IMR-90 (cell line): ENCODE results near the gene LTBP1. TPM values are rescaled to one million over a fixed set of nuclear protein-coding genes. Genes with fewer than 3 reads are reported as not detected.

ENCODE experiments used
- ATAC-seq: fragments of 200-7000 bp; cut with Tn5 transposase; 2 replicates; pipeline ENCODE4 v1.9.1; 2020; ENCODE audit warnings: low read depth, mild to moderate bottlenecking, moderate library complexity
- BruUV-seq: library from RNA; stranded (reverse); fragments of 400-500 nt; replicated peaks from 2 replicates; lab custom pipeline; 2021; lab: Mats Ljungman, UMichigan
- CTCF ChIA-PET: fragments of 300-600 bp; formaldehyde crosslinking; extraction: SDS; loops from one replicate; lab custom pipeline; 2021; ENCODE audit warnings: antibody characterized with exemption; lab: Yijun Ruan, JAX
- POLR2A ChIA-PET: fragments of 300-600 bp; sonication (Branson Sonifier 250); formaldehyde crosslinking; loops from one replicate; lab custom pipeline; 2022; ENCODE audit warnings: antibody characterized with exemption; ENCODE audit not compliant: unreplicated experiment; lab: Charles Lee
- DNase-seq: peaks from one replicate; pipeline ENCODE4 v3.0.0; 2013
- H2AFZ ChIP-seq: replicated peaks from 2 replicates; pipeline ENCODE3; 2013; ENCODE audit warnings: low read length, mild to moderate bottlenecking; ENCODE audit not compliant: poor library complexity
- H2AK5ac ChIP-seq: 2 replicates; pipeline ENCODE4 v1.6.1; 2013; ENCODE audit warnings: low read depth, low read length, inconsistent platforms
- H2AK9ac ChIP-seq: replicated peaks from 2 replicates; pipeline ENCODE3; 2013; ENCODE audit warnings: mild to moderate bottlenecking, low read depth, low read length, moderate library complexity; ENCODE audit not compliant: poor library complexity
- H2BK120ac ChIP-seq: 2 replicates; pipeline ENCODE4 v1.6.1; 2013; ENCODE audit warnings: low read depth, low read length, inconsistent platforms
- H2BK15ac ChIP-seq: 3 replicates; pipeline ENCODE4 v1.6.1; 2013; ENCODE audit warnings: low read depth, low read length, inconsistent platforms
- H2BK20ac ChIP-seq: 2 replicates; pipeline ENCODE4 v1.6.1; 2013; ENCODE audit warnings: low read depth, mild to moderate bottlenecking, inconsistent platforms, low read length, moderate library complexity
- H2BK5ac ChIP-seq: 2 replicates; pipeline ENCODE4 v1.6.1; 2013; ENCODE audit warnings: mild to moderate bottlenecking, low read depth, low read length, inconsistent platforms; ENCODE audit not compliant: poor library complexity, severe bottlenecking
- H3K14ac ChIP-seq: replicated peaks from 2 replicates; pipeline ENCODE4 v1.6.1; 2013; ENCODE audit warnings: low read depth, low read length, inconsistent platforms
- H3K18ac ChIP-seq: 2 replicates; pipeline ENCODE4 v1.6.1; 2013; ENCODE audit warnings: low read depth, low read length, control low read depth
- H3K23ac ChIP-seq: 2 replicates; pipeline ENCODE4 v1.6.1; 2013; ENCODE audit warnings: low read depth, low read length, inconsistent platforms
- H3K27ac ChIP-seq: 2 replicates; pipeline ENCODE4 v1.5.1; 2013; ENCODE audit warnings: mild to moderate bottlenecking, control low read depth, low read length; ENCODE audit not compliant: insufficient read depth
- H3K27me3 ChIP-seq: 2 replicates; pipeline ENCODE4 v1.6.1; 2013; ENCODE audit warnings: low read length; ENCODE audit not compliant: control insufficient read depth, insufficient read depth
- H3K36me3 ChIP-seq: 2 replicates; pipeline ENCODE4 v1.6.1; 2013; ENCODE audit warnings: low read length, mixed read lengths; ENCODE audit not compliant: control insufficient read depth, insufficient read depth
- H3K4ac ChIP-seq: 2 replicates; pipeline ENCODE4 v1.6.1; 2013; ENCODE audit warnings: low read depth, low read length, inconsistent platforms
- H3K4me1 ChIP-seq: 2 replicates; pipeline ENCODE4 v1.6.1; 2013; ENCODE audit warnings: low read length, mixed read lengths; ENCODE audit not compliant: control insufficient read depth, insufficient read depth
- H3K4me2 ChIP-seq: 2 replicates; pipeline ENCODE4 v1.6.1; 2013; ENCODE audit warnings: low read depth, mild to moderate bottlenecking, control low read depth, low read length, moderate library complexity
- H3K4me3 ChIP-seq: 2 replicates; pipeline ENCODE4 v1.5.1; 2013; ENCODE audit warnings: low read depth, mild to moderate bottlenecking, control low read depth, low read length, moderate library complexity; ENCODE audit not compliant: insufficient read depth
- H3K56ac ChIP-seq: 2 replicates; pipeline ENCODE4 v1.6.1; 2013; ENCODE audit warnings: low read length, inconsistent platforms; ENCODE audit not compliant: insufficient read depth; ENCODE audit errors: extremely low read depth
- H3K79me1 ChIP-seq, 2 experiments: 2 replicates each; pipeline ENCODE4 v1.6.1; 2013; ENCODE audit warnings: low read length in 2 of 2, inconsistent platforms in 1 of 2, low read depth in 1 of 2
- H3K9ac ChIP-seq: 2 replicates; pipeline ENCODE4 v1.6.1; 2013; ENCODE audit warnings: low read depth, low read length, control low read depth
- H3K9me1 ChIP-seq: 2 replicates; pipeline ENCODE4 v1.6.1; 2013; ENCODE audit warnings: low read length, inconsistent platforms; ENCODE audit not compliant: insufficient read depth
- H3K9me3 ChIP-seq: 2 replicates; pipeline ENCODE4 v1.6.1; 2013; ENCODE audit warnings: low read length; ENCODE audit not compliant: control insufficient read depth, insufficient read depth
- H4K20me1 ChIP-seq: 2 replicates; pipeline ENCODE4 v1.6.1; 2013; ENCODE audit warnings: low read length, inconsistent platforms; ENCODE audit not compliant: insufficient read depth
- H4K5ac ChIP-seq: 2 replicates; pipeline ENCODE4 v1.6.1; 2013; ENCODE audit warnings: mild to moderate bottlenecking, low read depth, low read length, control low read depth
- H4K8ac ChIP-seq, 2 experiments: 2 replicates each; pipeline ENCODE4 v1.6.1; 2013; ENCODE audit warnings: low read depth in 2 of 2, low read length in 2 of 2, control low read depth in 1 of 2, inconsistent platforms in 1 of 2
- H4K91ac ChIP-seq: 2 replicates; pipeline ENCODE4 v1.6.1; 2013; ENCODE audit warnings: low read depth, low read length, inconsistent platforms; ENCODE audit not compliant: insufficient read depth
- BHLHE40 ChIP-seq: fragments of 150-350 bp; IDR thresholded peaks from 2 replicates; pipeline ENCODE4 v1.6.1; 2016; ENCODE audit warnings: mild to moderate bottlenecking, low read depth, low read length
- CEBPB ChIP-seq: IDR thresholded peaks from 2 replicates; pipeline ENCODE4 v1.6.1; 2012; ENCODE audit warnings: low read depth, low read length, improper control_type of control experiment
- CHD1 ChIP-seq: IDR thresholded peaks from 2 replicates; pipeline ENCODE4 v1.6.1; 2012; ENCODE audit warnings: low read depth, low read length, improper control_type of control experiment
- FOS ChIP-seq: fragments of 150-350 bp; IDR thresholded peaks from 2 replicates; pipeline ENCODE4 v1.6.1; 2016; ENCODE audit warnings: low read depth, low read length
- MAFK ChIP-seq: IDR thresholded peaks from 2 replicates; pipeline ENCODE4 v1.6.1; 2012; ENCODE audit warnings: low read depth, low read length, improper control_type of control experiment
- MAZ ChIP-seq: IDR thresholded peaks from 2 replicates; pipeline ENCODE4 v1.6.1; 2012; ENCODE audit warnings: low read depth, mild to moderate bottlenecking, low read length, improper control_type of control experiment, moderate library complexity, borderline replicate concordance
- MXI1 ChIP-seq: IDR thresholded peaks from 2 replicates; pipeline ENCODE4 v1.6.1; 2012; ENCODE audit warnings: low read depth, mild to moderate bottlenecking, low read length, moderate library complexity, borderline replicate concordance
- NFE2L2 ChIP-seq: fragments of 150-350 bp; IDR thresholded peaks from 2 replicates; pipeline ENCODE4 v1.6.1; 2016; ENCODE audit warnings: low read depth, mild to moderate bottlenecking, low read length
- POLR2A ChIP-seq: IDR thresholded peaks from 2 replicates; pipeline ENCODE4 v1.6.1; 2012; ENCODE audit warnings: mild to moderate bottlenecking, low read depth, low read length
- RAD21 ChIP-seq: IDR thresholded peaks from 2 replicates; pipeline ENCODE4 v1.6.1; 2012; ENCODE audit warnings: low read length, improper control_type of control experiment
- RCOR1 ChIP-seq: IDR thresholded peaks from 2 replicates; pipeline ENCODE4 v1.6.1; 2012; ENCODE audit warnings: mild to moderate bottlenecking, low read length, improper control_type of control experiment; ENCODE audit not compliant: insufficient replicate concordance
- RFX5 ChIP-seq: IDR thresholded peaks from 2 replicates; pipeline ENCODE4 v1.8.0; 2012; ENCODE audit warnings: low read depth, mild to moderate bottlenecking, low read length, moderate library complexity
- SMC3 ChIP-seq: fragments of 150-350 bp; IDR thresholded peaks from 2 replicates; pipeline ENCODE4 v1.6.1; 2016; ENCODE audit warnings: low read depth, mild to moderate bottlenecking, antibody characterized with exemption, low read length, moderate library complexity
- WGBS, 2 experiments: methylation state at CpG; one replicate each; pipeline versions ENCODE4 v1.1.5 to v1.1.7; 2013; ENCODE audit warnings: missing lambda C conversion rate in 2 of 2; ENCODE audit not compliant: insufficient read length in 1 of 2; ENCODE audit errors: extremely low coverage in 2 of 2; 5-methylcytosine and 5-hydroxymethylcytosine counted together
- dilution Hi-C: fragments of 300-500 bp; cut with HindIII; formaldehyde crosslinking; loops from one replicate; pipeline ENCODE4 v1.14.3; 2018; ENCODE audit warnings: low sequenced_read_pairs; ENCODE audit not compliant: unreplicated experiment
- in situ Hi-C: fragments of 300-500 bp; cut with MboI; formaldehyde crosslinking; loops from 3 replicates; pipeline ENCODE4 v1.14.3; 2019; ENCODE audit warnings: low sequenced_read_pairs, inconsistent platforms, mixed read lengths
- intact Hi-C: fragments of 100-400 bp; cut with micrococcal nuclease; formaldehyde crosslinking; loops from 2 replicates; pipeline ENCODE4 v1.10.0; 2022
- polyA plus RNA-seq, 3 experiments: library from polyadenylated mRNA; depleted of rRNA; stranded (reverse); fragments of >200 nt; gene quantifications; 2 replicates each; pipeline ENCODE4 v1.2.3, GENCODE V29; 2012; ENCODE audit warnings: low replicate concordance in 1 of 3
- total RNA-seq: library from RNA; depleted of rRNA; stranded (reverse); fragments of >200 nt; gene quantifications from 2 replicates; pipeline ENCODE4 v1.2.3, GENCODE V29; 2012
- TF ChIP-seq, protein P1 (sequence below): fragments of 150-350 bp; IDR thresholded peaks from 2 replicates; pipeline ENCODE4 v1.6.1; 2016; ENCODE audit warnings: low read depth, mild to moderate bottlenecking, low read length, moderate library complexity, borderline replicate concordance
- TF ChIP-seq, protein P2 (sequence below): fragments of 150-350 bp; IDR thresholded peaks from 2 replicates; pipeline ENCODE4 v1.6.1; 2017; ENCODE audit warnings: mild to moderate bottlenecking, antibody characterized with exemption, low read length, low read depth
- TF ChIP-seq, protein P3 (sequence below): conservative IDR thresholded peaks from 2 replicates; pipeline ENCODE4 v1.5.1; 2012; ENCODE audit warnings: mild to moderate bottlenecking, low read depth, low read length, improper control_type of control experiment

Gene LTBP1
- total and polyA plus RNA-seq, 2 of the 4 experiments (the other 2 are of a cell fraction): 235 to 326 TPM

DNA sequence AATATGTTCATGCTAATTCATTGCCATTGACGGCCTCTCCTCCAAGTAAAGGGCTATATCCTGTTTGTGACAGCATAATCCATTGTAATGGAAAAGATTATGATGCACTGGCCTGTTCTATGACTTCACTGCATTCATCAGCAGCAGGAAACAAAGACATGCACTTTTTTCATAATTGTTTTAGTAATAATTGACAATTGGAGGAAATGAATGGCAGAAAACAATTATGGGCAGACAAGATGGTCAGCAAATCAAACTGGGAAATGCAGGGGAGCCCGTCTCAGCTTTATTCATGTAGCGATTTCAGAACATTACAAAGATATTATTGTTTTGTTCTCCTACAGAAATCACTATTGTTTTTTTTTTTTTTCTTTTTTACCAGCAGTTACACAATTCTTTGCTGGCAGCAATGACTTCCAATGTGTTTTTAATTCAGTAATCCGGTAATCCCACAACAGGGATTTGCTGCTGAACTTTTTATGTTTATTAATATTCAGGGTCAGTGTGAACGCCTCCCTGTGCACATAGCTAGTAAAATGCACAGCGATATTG is 495.9 kb downstream of the LTBP1 start:
- Histone ChIP-seq H2BK20ac (no peak overlapping the region), H2AK5ac (no peak overlapping the region; the same call in 1 of the 2 replicates), H4K91ac (no peak overlapping the region), H3K9me3 (no peaks in the 10 kb centered on the region), H3K4ac (no peak overlapping the region), H2BK15ac (no peak overlapping the region), H2BK120ac (no peak overlapping the region), H3K4me3 (no peak overlapping the region), H4K20me1 (no peaks in the 10 kb centered on the region), H3K9ac (no peak overlapping the region), H2AK9ac (no peak overlapping the region), H2AFZ (no peak overlapping the region), H4K8ac (no peak overlapping the region), H3K9me1 (peaks cover 5% of the 10 kb centered on the region; the same call in 1 of the 2 replicates), H3K27me3 (no peaks in the 10 kb centered on the region), H3K4me1 (peaks cover 4% of the 10 kb centered on the region; the same call in 1 of the 2 replicates), H3K14ac (no peak overlapping the region), H3K36me3 (no peaks in the 10 kb centered on the region), H3K18ac (no peak overlapping the region), H3K79me1 (no peaks in the 10 kb centered on the region), H3K4me2 (no peak overlapping the region), H3K23ac (no peak overlapping the region), H2BK5ac (no peak overlapping the region), H3K27ac (no peak overlapping the region), H3K56ac (no peak overlapping the region), H4K5ac (no peak overlapping the region)
- no TSS peak for BruUV-seq
- dilution Hi-C loops: no loop called here
- intact Hi-C loops: loop anchor here (2.0 to 5.0 kb wide), 3 partner anchors 150 to 495 kb away; partner anchors contain the start of gene LTBP1
- CTCF ChIA-PET: interaction anchor here (1.6 kb wide), 1 partner anchor 29 kb away, joined by 16 read pairs; no protein-coding TSS in a partner anchor
- WGBS, 2 experiments: no CpG with 5 or more reads among the region's 6 CpGs
- POLR2A ChIA-PET: no interaction called here
- TF ChIP-seq, protein P1, sequence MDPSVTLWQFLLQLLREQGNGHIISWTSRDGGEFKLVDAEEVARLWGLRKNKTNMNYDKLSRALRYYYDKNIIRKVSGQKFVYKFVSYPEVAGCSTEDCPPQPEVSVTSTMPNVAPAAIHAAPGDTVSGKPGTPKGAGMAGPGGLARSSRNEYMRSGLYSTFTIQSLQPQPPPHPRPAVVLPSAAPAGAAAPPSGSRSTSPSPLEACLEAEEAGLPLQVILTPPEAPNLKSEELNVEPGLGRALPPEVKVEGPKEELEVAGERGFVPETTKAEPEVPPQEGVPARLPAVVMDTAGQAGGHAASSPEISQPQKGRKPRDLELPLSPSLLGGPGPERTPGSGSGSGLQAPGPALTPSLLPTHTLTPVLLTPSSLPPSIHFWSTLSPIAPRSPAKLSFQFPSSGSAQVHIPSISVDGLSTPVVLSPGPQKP: no peak
- TF ChIP-seq RFX5: no peak
- TF ChIP-seq CEBPB: no peak
- TF ChIP-seq, protein P2, sequence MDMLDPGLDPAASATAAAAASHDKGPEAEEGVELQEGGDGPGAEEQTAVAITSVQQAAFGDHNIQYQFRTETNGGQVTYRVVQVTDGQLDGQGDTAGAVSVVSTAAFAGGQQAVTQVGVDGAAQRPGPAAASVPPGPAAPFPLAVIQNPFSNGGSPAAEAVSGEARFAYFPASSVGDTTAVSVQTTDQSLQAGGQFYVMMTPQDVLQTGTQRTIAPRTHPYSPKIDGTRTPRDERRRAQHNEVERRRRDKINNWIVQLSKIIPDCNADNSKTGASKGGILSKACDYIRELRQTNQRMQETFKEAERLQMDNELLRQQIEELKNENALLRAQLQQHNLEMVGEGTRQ: no peak
- TF ChIP-seq SMC3: no peak
- no peak for TF ChIP-seq POLR2A
- no peak for TF ChIP-seq BHLHE40
- TF ChIP-seq FOS: no peak
- no peak for TF ChIP-seq RAD21
- no peak for TF ChIP-seq MXI1
- no peak for TF ChIP-seq CHD1
- no peak for TF ChIP-seq RCOR1
- TF ChIP-seq, protein P3, sequence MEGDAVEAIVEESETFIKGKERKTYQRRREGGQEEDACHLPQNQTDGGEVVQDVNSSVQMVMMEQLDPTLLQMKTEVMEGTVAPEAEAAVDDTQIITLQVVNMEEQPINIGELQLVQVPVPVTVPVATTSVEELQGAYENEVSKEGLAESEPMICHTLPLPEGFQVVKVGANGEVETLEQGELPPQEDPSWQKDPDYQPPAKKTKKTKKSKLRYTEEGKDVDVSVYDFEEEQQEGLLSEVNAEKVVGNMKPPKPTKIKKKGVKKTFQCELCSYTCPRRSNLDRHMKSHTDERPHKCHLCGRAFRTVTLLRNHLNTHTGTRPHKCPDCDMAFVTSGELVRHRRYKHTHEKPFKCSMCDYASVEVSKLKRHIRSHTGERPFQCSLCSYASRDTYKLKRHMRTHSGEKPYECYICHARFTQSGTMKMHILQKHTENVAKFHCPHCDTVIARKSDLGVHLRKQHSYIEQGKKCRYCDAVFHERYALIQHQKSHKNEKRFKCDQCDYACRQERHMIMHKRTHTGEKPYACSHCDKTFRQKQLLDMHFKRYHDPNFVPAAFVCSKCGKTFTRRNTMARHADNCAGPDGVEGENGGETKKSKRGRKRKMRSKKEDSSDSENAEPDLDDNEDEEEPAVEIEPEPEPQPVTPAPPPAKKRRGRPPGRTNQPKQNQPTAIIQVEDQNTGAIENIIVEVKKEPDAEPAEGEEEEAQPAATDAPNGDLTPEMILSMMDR: no peak
- TF ChIP-seq MAFK: no peak
- TF ChIP-seq NFE2L2: no peak
- TF ChIP-seq MAZ: no peak
- in situ Hi-C loops: no loop called here
- DNase-seq: no peak
- ATAC-seq: no peak
